HPDE6-E6E7 (cell line): Measurements from ENCODE around the gene NR2F1-AS1.
A peak's percentile ranks its signal among the peaks of the same experiment; 100 is the strongest.
"Not testable (repeated sequence)": the region's sequence is repeated elsewhere in the genome, so short reads cannot be mapped to it uniquely, and the experiment has no call there.

Experiments
- DNase-seq: peaks from one replicate; pipeline ENCODE4 v3.0.0; 2011; ENCODE audit warnings: missing footprints; ENCODE audit errors: extremely low spot score

NR2F1-AS1 gene

GRCh38 chr5:93519740-93520139, 61.3 kb downstream of the NR2F1-AS1 start:
- DNase-seq, result no peak

GRCh38 chr5:93517828-93518227, 63.2 kb downstream of the NR2F1-AS1 start:
- DNase-seq, result no peak

GRCh38 chr5:93513298-93513697, 67.7 kb downstream of the NR2F1-AS1 start:
- no peak for DNase-seq

- DNase-seq, result no peak
Measured at GRCh38 chr5:93512799-93513198, 68.2 kb downstream of the NR2F1-AS1 start.

- DNase-seq, result no peak
Measured at GRCh38 chr5:93511445-93511844, 69.6 kb downstream of the NR2F1-AS1 start.

GRCh38 chr5:93510626-93511380, 70.2 kb downstream of the NR2F1-AS1 start:
- no peak for DNase-seq

GRCh38 chr5:93505553-93505952, 75.5 kb downstream of the NR2F1-AS1 start:
- not testable (repeated sequence) for DNase-seq

- peak; percentile 21 for DNase-seq
Measured at GRCh38 chr5:93503598-93504067, 77.4 kb downstream of the NR2F1-AS1 start.

GRCh38 chr5:93497096-93497495, 83.9 kb downstream of the NR2F1-AS1 start:
- no peak for DNase-seq

GRCh38 chr5:93479982-93480509, 101.0 kb downstream of the NR2F1-AS1 start:
- no peak for DNase-seq

- DNase-seq, result no peak
Measured at GRCh38 chr5:93477816-93478215, 103.2 kb downstream of the NR2F1-AS1 start.

GRCh38 chr5:93476251-93476742, 104.7 kb downstream of the NR2F1-AS1 start:
- no peak for DNase-seq

- DNase-seq, result no peak
Measured at GRCh38 chr5:93462916-93463315, 118.1 kb downstream of the NR2F1-AS1 start.

- DNase-seq, result no peak
Measured at GRCh38 chr5:93461756-93462155, 119.3 kb downstream of the NR2F1-AS1 start.

GRCh38 chr5:93460286-93460685, 120.7 kb downstream of the NR2F1-AS1 start:
- no peak for DNase-seq

GRCh38 chr5:93456796-93457195, 124.2 kb downstream of the NR2F1-AS1 start:
- not testable (repeated sequence) for DNase-seq

GRCh38 chr5:93454896-93455295, 126.1 kb downstream of the NR2F1-AS1 start:
- no peak for DNase-seq

GRCh38 chr5:93452255-93452654, 128.8 kb downstream of the NR2F1-AS1 start:
- DNase-seq, result no peak

- DNase-seq, result no peak
Measured at GRCh38 chr5:93438124-93438523, 142.9 kb downstream of the NR2F1-AS1 start.

- no peak for DNase-seq
Measured at GRCh38 chr5:93436083-93436482, 144.9 kb downstream of the NR2F1-AS1 start.

- peak; percentile 2 for DNase-seq
Measured at GRCh38 chr5:93433422-93433821, 147.6 kb downstream of the NR2F1-AS1 start.

GRCh38 chr5:93431250-93431649, 149.8 kb downstream of the NR2F1-AS1 start:
- no peak for DNase-seq

- DNase-seq, result no peak
Measured at GRCh38 chr5:93430673-93431199, 150.3 kb downstream of the NR2F1-AS1 start.
